DOHH2 (cell line): Measurements from ENCODE around the gene UBAP1.

ENCODE experiments used
- CTCF ChIP-seq: fragments of 200-600 bp; sonication (generic); IDR thresholded peaks from one replicate; pipeline ENCODE4 v1.5.1; 2014; ENCODE audit warnings: antibody characterized with exemption, mild to moderate bottlenecking, low read depth, low read length; ENCODE audit not compliant: poor library complexity, severe bottlenecking
- EZH2phosphoT487 ChIP-seq: fragments of 200-600 bp; sonication (generic); IDR thresholded peaks from 2 replicates; pipeline ENCODE4 v1.6.1; 2017; ENCODE audit warnings: borderline replicate concordance, mild to moderate bottlenecking, antibody characterized with exemption, low read length, moderate library complexity, mixed read lengths

- TF ChIP-seq CTCF (no peak), EZH2phosphoT487 (no peak)
Measured at GRCh38 chr9:34230556-34230955, 51.7 kb downstream of the UBAP1 start.
